Jurkat, Clone E6-1 (cell line): ENCODE results near the gene SYT15.

Experiments
- DNase-seq: peaks from one replicate; pipeline ENCODE4 v3.0.0-alpha.2; 2011; ENCODE audit warnings: low read depth, low spot score
- H3K4me3 ChIP-seq: 2 replicates; pipeline ENCODE4 v1.5.1; 2011; ENCODE audit warnings: mild to moderate bottlenecking, low read length, control low read depth, moderate library complexity

The SYT15 gene

GRCh38 chr10:46543466-46544377 lies 35.2 kb upstream of the SYT15 start:
- no peak overlapping the region for H3K4me3 ChIP-seq
- DNase-seq, result no peak

GRCh38 chr10:46544989-46545791 lies 33.7 kb upstream of the SYT15 start:
- peak; percentile 32 for DNase-seq
- H3K4me3 ChIP-seq, result no peak overlapping the region

GRCh38 chr10:46545861-46546590 lies 32.9 kb upstream of the SYT15 start:
- DNase-seq, result no peak
- H3K4me3 ChIP-seq, result no peak overlapping the region

DNA sequence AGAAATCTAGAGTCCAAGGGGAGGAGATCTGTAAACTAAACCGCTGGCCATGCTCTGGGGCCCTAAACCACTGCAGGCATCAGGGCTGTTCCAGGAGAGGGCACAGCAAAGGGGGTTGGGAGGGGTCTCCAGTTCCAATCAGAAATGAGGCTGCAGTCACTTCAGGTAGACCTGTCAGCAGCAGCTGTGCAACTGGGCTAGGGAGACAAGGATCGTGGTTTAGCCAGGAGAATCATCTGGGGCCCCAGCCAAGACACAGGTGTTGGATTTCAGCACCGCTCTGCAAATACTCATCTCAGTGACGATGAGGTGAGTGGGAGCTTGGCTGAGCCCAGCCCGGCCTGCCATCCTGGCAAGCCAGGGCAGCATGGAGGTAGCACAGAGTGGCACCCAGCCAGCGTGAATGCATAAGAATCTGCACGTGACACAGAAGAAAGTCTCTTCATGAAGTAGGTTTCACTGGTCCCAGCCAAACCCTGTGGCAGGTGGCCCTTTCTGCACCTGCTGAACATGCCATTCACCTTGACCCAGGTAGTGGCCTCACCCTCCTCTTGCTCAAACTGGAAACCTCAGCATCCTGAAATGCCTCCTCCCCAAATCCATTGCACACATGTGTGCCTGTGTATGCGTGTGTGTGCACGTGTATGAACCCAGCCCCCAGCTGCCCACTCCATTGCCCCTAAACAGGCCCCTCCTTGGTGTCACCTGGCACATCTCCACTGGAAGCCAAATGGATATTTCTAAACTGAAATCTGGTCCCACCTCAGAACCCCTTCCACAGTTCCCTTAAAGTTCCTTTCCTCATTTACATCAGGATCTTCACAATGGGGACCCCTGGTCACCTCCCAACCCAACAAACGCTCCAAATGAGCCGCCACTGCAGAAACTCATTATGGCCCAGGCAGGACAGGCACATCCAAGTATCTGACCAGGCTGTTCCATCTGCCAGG lies 32.1 kb upstream of the SYT15 start:
- DNase-seq, result no peak
- H3K4me3 ChIP-seq, result no peak overlapping the region

- no peak for DNase-seq
- H3K4me3 ChIP-seq, result no peak overlapping the region
Observed at GRCh38 chr10:46547541-46548497, 31.1 kb upstream of the SYT15 start.

- no peak overlapping the region for H3K4me3 ChIP-seq
- DNase-seq, result no peak
Observed at GRCh38 chr10:46548498-46549090, 30.3 kb upstream of the SYT15 start.

- no peak for DNase-seq
- no peak overlapping the region for H3K4me3 ChIP-seq
Observed at GRCh38 chr10:46549171-46550075, 29.5 kb upstream of the SYT15 start.

- H3K4me3 ChIP-seq, result no peak overlapping the region
- DNase-seq, result no peak
Observed at GRCh38 chr10:46550076-46550790, 28.7 kb upstream of the SYT15 start.

DNA sequence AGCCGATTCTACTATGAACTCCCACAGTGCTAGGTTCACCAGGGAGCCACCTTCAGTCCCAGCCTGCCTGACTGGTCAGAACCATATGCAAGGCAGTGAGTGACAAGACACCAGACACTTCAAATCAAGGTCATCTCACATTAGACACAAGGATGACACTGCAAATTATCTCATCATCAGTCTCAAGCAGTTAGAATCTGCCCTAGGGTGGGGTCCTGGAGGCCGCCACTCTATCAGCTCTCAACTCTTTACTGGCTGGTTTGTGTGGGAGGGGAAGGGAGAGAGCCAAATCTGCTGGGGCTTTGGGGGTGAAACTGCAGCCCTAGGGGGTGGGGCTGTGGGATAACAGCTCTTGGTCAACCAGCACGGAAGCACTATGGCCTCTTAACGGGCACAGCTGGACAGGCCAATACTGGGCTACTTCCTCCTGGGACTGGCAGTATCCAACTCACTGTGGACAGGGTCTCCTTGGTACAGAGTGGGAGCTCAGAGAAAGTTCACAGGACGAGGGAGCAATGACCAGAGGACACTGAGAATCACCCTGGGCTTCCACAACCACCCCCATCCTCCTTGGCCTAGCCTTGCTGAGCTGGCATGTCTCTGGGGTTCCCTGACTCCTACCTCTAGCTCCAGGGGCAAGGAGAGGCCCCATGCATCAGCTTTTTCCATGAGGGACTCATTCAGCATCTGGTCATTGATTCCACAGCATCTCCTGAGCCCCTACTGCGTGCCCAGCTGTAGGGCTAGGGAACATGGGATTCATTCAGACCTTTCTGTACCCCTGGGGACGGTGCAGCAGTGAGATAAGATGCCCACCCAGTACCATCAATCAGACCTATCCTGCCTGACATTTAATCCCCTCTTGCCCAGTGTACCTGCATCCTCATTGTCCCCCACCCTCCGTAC lies 27.9 kb upstream of the SYT15 start:
- no peak overlapping the region for H3K4me3 ChIP-seq
- DNase-seq, result no peak

GRCh38 chr10:46551701-46552525 lies 27.0 kb upstream of the SYT15 start:
- H3K4me3 ChIP-seq, result no peak overlapping the region
- no peak for DNase-seq

- no peak overlapping the region for H3K4me3 ChIP-seq
- DNase-seq, result no peak
Observed at GRCh38 chr10:46552526-46553237, 26.2 kb upstream of the SYT15 start.

GRCh38 chr10:46553238-46554049 lies 25.5 kb upstream of the SYT15 start:
- no peak for DNase-seq
- H3K4me3 ChIP-seq, result no peak overlapping the region
